ENCODE results near the gene STUB1. TPM values are rescaled to one million over a fixed set of nuclear protein-coding genes. Genes with fewer than 3 reads are reported as not detected.

The STUB1 gene
- total RNA-seq, 1 donor from 2014 or later, result 98.9 TPM

GRCh38 chr16:708019-708418, 27.8 kb downstream of the STUB1 start:
- ATAC-seq, result no peak
- Histone ChIP-seq H3K36me3 (no peaks in the 10 kb centered on the region), H3K27me3 (peaks cover 78% of the 10 kb centered on the region), H3K9me3 (no peaks in the 10 kb centered on the region), H3K4me3 (no peak overlapping the region), H3K27ac (no peak overlapping the region), H3K4me1 (no peaks in the 10 kb centered on the region)
- no peak for DNase-seq
- intact Hi-C loops (cut with DNase I), result no loop called here
- TF ChIP-seq, protein P1, sequence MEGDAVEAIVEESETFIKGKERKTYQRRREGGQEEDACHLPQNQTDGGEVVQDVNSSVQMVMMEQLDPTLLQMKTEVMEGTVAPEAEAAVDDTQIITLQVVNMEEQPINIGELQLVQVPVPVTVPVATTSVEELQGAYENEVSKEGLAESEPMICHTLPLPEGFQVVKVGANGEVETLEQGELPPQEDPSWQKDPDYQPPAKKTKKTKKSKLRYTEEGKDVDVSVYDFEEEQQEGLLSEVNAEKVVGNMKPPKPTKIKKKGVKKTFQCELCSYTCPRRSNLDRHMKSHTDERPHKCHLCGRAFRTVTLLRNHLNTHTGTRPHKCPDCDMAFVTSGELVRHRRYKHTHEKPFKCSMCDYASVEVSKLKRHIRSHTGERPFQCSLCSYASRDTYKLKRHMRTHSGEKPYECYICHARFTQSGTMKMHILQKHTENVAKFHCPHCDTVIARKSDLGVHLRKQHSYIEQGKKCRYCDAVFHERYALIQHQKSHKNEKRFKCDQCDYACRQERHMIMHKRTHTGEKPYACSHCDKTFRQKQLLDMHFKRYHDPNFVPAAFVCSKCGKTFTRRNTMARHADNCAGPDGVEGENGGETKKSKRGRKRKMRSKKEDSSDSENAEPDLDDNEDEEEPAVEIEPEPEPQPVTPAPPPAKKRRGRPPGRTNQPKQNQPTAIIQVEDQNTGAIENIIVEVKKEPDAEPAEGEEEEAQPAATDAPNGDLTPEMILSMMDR (IDR thresholded peaks at IDR 0.05), result no peak

GRCh38 chr16:708959-709358, 28.7 kb downstream of the STUB1 start:
- H3K9me3 ChIP-seq, result no peaks in the 10 kb centered on the region
- H3K27ac ChIP-seq, result no peak overlapping the region
- TF ChIP-seq, protein P1 (IDR thresholded peaks at IDR 0.05), result no peak
- DNase-seq (no peak), ATAC-seq (no peak)
- no peaks in the 10 kb centered on the region for H3K4me1 ChIP-seq
- H3K36me3 ChIP-seq, result no peaks in the 10 kb centered on the region
- H3K27me3 ChIP-seq, result peaks cover 69% of the 10 kb centered on the region
- H3K4me3 ChIP-seq, result no peak overlapping the region
- intact Hi-C loops (cut with DNase I), result no loop called here

DNA sequence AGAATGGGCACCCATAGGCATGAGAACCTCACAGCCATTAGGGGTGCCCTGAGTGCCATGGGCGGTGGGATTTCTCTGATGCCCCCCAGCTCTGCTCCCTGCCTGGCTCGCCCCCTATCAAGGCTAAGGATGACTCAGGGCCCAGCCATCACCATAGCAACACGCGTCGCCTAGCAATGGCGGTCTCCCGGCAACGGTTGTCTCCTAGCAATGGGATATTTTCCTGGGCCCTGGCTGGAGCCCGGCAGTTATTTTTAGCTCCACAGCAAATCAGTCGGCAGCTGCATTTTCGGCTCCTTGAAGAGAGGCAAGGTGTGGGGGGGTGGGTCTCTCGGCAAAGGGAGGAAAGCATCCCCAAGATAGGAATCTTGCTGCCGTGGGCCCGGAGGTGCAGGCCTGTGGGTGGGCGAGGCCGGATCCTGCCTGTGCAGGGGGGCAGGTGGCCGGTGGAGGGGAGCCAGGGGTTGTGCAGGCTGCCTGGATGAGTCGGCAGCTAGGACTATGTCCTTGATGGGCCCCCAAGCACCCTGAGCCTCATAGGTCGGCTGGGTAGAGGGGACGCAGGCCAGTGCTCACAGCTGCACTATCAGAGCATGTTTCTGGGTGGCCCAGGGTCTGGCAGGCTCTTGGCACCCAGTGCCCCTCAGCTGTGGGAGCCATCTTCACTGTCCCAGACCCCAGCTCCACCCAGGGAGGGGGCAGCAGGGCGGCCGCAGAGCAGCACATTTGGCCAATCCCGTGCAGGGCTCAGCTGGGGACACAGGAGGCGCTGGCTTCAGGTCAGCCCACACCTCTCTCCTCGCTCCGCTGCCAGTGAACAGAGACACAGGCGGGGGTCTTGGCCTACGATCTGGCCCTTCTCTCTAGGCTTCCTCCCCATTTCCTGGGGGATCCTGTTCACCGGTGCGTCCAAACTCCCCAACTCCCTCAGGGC, 29.6 kb downstream of the STUB1 start:
- Histone ChIP-seq H3K27ac (no peak overlapping the region), H3K4me3 (no peak overlapping the region), H3K27me3 (peaks cover 60% of the 10 kb centered on the region), H3K36me3 (no peaks in the 10 kb centered on the region), H3K9me3 (no peaks in the 10 kb centered on the region), H3K4me1 (peaks cover 4% of the 10 kb centered on the region)
- ATAC-seq, result no peak
- TF ChIP-seq, protein P1 (IDR thresholded peaks at IDR 0.05), result no peak
- intact Hi-C loops (cut with DNase I), result loop anchor here (10.0 kb wide), 1 partner anchor 75 kb away; the partner anchor contains the start of genes CHTF18 and RPUSD1
- DNase-seq, result no peak

DNA sequence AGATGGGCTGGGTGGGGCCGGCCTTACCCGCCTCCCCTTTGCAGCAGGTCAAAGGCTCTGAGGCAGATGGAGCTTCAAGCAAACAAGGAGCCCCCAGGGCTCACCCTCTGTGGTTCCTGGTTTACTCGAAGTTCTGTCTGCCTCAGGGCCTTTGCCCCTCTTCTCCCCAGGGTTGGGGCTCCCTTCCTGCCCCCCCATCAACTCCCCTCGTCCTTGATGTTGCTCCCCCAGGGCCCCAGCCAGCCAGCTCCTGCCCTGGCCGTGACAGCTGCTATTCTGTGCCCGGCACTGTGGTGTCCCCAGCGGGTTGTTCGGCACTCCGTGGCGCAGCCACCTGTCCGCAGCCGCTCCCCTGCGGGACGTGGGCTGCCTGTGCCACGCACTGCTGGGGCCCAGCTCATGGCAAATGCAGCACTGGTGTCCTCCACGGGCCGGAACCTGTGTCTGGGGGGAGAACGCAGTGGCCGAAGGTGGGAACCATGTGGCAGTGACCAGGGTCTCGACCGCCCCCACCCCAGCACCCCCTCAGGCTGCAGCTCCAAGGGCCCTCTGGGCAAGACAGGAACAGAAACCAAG, 30.4 kb downstream of the STUB1 start:
- Histone ChIP-seq H3K9me3 (no peaks in the 10 kb centered on the region), H3K36me3 (no peaks in the 10 kb centered on the region), H3K4me3 (no peak overlapping the region), H3K27me3 (peaks cover 56% of the 10 kb centered on the region), H3K4me1 (peaks cover 4% of the 10 kb centered on the region), H3K27ac (no peak overlapping the region)
- no peak for ATAC-seq
- intact Hi-C loops (cut with DNase I), result loop anchor here (10.0 kb wide), 1 partner anchor 74 kb away; the partner anchor contains the start of genes CHTF18 and RPUSD1
- DNase-seq, result no peak
- TF ChIP-seq, protein P1 (IDR thresholded peaks at IDR 0.05), result no peak

DNA sequence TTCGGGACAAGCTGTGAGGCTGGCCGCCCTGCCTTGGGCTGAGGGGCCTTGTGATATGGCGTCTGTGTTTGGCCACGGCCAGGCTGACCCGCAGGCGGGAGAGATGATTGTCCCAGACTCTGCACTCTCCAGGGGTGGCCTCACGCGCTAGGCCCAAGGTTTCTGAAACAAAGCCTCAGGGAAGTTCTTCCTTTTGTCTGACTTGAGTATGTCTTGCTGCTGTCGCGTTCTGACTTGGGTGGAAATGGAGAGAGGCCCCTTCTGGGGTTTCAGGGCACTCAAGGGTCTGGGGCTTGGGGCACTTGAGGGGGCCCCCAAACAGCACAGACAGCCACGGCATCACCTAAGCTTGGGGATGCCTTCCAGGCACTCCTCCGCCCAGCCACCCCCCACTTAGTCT, 30.9 kb downstream of the STUB1 start:
- Histone ChIP-seq H3K4me1 (peaks cover 8% of the 10 kb centered on the region), H3K36me3 (no peaks in the 10 kb centered on the region), H3K27me3 (peaks cover 53% of the 10 kb centered on the region), H3K4me3 (no peak overlapping the region), H3K27ac (no peak overlapping the region), H3K9me3 (no peaks in the 10 kb centered on the region)
- no peak for DNase-seq
- TF ChIP-seq, protein P1 (IDR thresholded peaks at IDR 0.05), result no peak
- intact Hi-C loops (cut with DNase I), result loop anchor here (10.0 kb wide), 1 partner anchor 74 kb away; the partner anchor contains the start of genes CHTF18 and RPUSD1
- no peak for ATAC-seq

Measured in upper lobe of right lung (tissue), 1 donor.